HG02885 (cell line): ENCODE data around the gene FRAS1.
"Not testable (repeated sequence)": the region's sequence is repeated elsewhere in the genome, so short reads cannot be mapped to it uniquely, and the experiment has no call there.

Source experiments
- ATAC-seq: cut with Tn5 transposase; IDR thresholded peaks from one replicate; pipeline ENCODE4 v1.9.1; 2021; ENCODE audit warnings: mild to moderate bottlenecking; ENCODE audit not compliant: unreplicated experiment, poor library complexity

Gene FRAS1

GRCh38 chr4:78410676-78411075 is 353.6 kb downstream of the FRAS1 start:
- no peak for ATAC-seq

GRCh38 chr4:78414116-78414515 is 357.0 kb downstream of the FRAS1 start:
- ATAC-seq, result no peak

- ATAC-seq, result no peak
These were observed 360.5 kb downstream of the FRAS1 start for GRCh38 chr4:78417603-78418002.

GRCh38 chr4:78418406-78418805 is 361.3 kb downstream of the FRAS1 start:
- ATAC-seq, result no peak

DNA sequence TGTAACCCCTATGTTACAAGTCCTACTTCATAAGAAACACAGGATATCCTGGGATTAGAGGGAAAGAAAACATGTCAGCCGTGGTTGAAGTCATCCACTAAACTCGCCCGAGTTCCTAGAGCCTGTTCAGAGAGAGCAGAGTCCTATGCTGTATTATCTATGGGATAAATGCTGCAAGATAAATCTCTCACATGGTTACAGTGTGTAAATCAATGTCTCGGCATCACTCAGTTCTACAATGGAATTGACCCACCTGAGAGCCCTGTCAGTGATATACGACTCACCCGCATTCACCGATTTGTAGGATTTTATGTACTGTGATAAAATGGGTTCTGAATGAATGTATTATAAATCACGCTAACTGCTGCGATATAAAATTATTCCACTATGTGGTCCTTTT is 366.7 kb downstream of the FRAS1 start:
- ATAC-seq, result no peak

DNA sequence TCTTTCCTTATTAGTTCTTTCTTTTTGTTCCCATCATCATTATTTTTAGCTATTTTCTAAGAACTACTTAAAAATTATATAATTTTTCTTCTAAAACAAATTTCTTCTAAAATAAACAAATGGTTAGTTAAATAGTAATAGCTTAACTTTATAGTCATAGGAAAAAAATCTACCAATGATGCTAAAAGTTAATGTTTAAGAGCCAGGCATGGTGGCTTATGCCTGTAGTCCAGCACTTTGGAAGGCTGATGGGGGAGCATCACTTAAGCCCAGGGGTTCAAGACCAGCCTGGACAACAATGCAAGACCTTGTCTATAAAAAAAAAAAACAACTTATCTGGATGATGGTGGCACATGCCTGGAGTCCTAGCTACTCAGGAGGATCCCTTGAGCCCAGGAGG is 367.3 kb downstream of the FRAS1 start:
- no peak for ATAC-seq

DNA sequence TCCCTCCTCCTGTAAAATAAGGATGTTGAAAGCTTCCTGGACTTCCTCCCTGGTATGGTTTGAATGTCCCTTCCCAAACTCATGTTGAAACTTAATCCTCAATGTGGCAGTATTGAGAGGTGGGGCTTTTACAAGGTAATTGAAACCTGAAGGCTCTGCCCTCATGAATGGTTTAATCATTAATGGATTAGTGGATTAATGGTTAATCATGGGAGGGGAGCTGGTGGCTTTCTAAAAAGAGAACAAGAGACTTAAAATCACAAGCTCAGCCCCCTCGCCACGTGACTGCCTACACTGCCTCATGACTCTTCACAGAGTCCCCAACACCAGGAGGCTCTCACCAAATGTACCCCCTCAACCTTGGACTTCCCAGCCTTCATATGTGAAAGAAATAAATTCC is 369.8 kb downstream of the FRAS1 start:
- ATAC-seq, result no peak

- no peak for ATAC-seq
These were observed 371.9 kb downstream of the FRAS1 start for GRCh38 chr4:78428996-78429395.

GRCh38 chr4:78432896-78433295 is 375.8 kb downstream of the FRAS1 start:
- no peak for ATAC-seq

GRCh38 chr4:78437608-78438088 is 380.5 kb downstream of the FRAS1 start:
- ATAC-seq, result no peak

GRCh38 chr4:78439328-78439727 is 382.2 kb downstream of the FRAS1 start:
- no peak for ATAC-seq

DNA sequence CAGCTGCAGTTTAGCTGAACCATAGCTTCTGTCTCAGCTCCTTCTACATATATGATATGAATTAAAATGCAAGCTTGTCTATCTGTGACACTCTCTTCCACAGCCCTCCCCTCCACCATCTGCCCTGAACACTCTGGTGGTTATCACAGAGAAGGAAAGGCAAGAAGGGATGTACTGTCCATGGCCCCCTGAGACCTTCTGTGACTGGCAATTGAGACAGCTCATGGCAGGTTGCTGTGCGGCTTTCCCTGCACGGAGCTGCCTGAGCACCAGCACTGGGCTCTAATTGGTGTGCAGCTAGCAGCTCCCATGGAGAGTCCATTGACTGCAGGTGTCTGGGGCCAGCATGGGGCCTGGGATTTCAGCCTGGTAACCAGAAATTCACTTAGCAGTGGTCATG is 384.6 kb downstream of the FRAS1 start:
- no peak for ATAC-seq

- ATAC-seq, result no peak
These were observed 389.5 kb downstream of the FRAS1 start for GRCh38 chr4:78446619-78447018.

DNA sequence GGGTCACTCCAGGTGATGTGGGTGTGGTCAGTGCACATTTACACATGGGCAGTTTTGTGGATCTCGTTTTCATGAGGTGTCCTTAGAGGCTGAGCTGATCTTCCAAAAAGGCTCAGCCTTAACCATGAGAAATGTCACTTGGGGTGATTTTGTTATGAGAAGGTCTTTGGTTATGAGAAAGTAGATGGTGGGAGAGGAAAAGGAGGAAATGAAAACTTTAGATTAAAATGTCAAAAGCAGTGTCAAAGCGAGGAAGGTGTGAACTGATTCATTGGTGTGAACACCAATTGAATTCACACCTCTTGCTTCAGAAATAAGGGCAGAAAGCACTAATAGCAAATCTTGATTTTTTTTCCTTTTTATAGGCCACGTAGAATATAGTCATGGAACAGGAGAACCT is 394.3 kb downstream of the FRAS1 start:
- ATAC-seq, result no peak

DNA sequence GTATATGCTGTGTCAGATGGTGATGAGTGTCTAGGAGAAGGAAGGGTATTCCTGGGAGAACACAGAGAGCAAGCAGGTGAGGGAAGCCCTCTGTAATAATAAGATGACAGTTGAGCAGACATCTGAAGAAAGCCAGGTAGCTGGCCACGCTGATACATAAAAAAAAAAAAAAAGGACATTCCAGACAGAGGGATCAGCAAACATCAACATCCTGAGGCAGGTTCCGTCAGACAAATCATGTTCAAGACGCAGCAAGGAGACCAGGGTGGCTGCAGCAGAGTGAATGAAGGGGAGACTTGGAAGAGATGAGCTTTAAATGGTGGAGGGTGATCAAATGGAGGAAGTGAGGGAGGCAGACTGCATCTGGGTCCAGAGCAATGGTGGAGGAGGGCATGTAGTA is 396.9 kb downstream of the FRAS1 start:
- no peak for ATAC-seq

DNA sequence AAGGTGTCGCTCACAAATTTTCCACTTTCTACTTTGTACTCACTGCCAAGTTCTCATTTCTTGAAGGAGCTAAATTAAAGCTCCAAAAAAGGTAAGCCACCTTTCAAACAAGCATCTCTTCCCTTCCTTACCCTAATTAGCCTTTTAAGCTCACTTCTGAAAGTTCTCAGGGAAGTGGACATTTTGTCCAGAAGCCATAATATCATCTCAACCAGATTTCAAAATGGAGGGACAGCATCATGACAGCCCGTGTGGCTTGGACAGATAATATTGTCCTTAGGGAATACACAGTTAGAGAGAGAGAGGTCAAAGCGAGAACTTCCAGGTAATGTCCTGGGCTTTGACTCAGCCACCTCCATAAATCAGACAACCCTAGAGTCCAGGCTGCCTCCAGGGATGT is 400.6 kb downstream of the FRAS1 start:
- ATAC-seq, result no peak

DNA sequence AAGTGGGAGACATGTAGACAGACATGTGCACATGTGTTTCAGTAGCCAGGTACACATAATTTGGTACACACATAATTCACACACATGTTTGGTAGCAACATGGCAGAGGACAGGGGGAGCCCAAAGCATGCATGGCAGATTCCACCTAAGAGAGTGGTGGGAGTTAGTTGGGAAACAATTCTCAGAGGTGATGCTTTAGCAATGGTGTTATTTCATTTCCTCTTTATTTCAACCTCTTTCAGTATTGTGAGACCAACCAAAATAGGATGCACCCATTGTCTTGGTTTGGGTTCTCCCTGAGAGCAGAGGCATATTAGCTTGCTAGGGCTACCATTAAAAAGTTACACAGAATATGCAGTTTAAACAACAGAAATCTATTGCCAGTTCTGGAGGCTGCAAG is 402.2 kb downstream of the FRAS1 start:
- ATAC-seq, result peak; percentile 47

DNA sequence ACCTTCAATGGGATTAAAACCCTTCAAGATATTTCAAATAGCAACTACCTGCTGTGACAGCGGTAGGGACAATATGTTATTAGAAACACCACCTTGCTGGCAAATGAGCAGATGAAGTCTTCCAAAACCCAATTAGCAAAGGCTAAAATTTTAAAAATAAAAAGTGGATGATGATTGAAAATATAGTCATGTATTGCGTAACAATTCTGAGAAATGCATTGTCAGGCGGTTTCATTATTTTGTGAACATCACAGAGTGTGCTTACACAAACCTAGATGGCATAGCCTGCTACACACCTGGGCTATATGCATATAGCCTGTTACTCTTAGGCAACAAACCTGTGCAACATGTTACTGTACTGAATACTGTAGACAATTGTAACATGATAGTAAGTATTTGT is 403.2 kb downstream of the FRAS1 start:
- no peak for ATAC-seq

DNA sequence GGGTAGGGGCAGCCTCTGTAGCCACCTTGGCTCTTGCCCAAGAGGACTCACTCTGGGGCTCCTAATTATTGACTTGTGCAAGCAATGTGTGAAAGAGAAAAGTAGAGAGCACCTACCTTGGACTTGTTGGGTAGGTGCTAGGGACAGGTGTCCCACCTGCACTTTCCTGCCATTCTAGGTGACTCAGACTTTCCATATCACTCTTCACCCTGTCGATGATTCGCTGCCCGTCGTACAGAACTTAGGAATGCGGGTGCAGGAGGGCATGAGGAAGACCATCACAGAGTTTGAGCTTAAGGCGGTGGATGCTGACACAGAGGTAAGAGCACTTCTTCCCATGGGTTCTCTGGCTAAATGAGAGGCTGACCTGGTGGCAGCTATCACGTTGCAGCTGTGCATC is 407.1 kb downstream of the FRAS1 start:
- no peak for ATAC-seq

- ATAC-seq, result not testable (repeated sequence)
These were observed 410.1 kb downstream of the FRAS1 start for GRCh38 chr4:78467223-78467622.

GRCh38 chr4:78468272-78468671 is 411.1 kb downstream of the FRAS1 start:
- ATAC-seq, result no peak

- ATAC-seq, result no peak
These were observed 419.1 kb downstream of the FRAS1 start for GRCh38 chr4:78476108-78476704.

GRCh38 chr4:78477276-78477675 is 420.2 kb downstream of the FRAS1 start:
- no peak for ATAC-seq
